ENCODE measurements around the gene CCR3.

Gene CCR3

GRCh38 chr3:46297658-46298423 is 55.6 kb downstream of the CCR3 start:
- no peak for DNase-seq (ENCODE audit: low read depth, low spot score)

GRCh38 chr3:46298871-46299607 is 56.8 kb downstream of the CCR3 start:
- no peak for DNase-seq (ENCODE audit: low read depth, low spot score)

GRCh38 chr3:46299608-46300460 is 57.6 kb downstream of the CCR3 start:
- DNase-seq (ENCODE audit: low read depth, low spot score) = no peak

GRCh38 chr3:46300461-46300789 is 58.2 kb downstream of the CCR3 start:
- DNase-seq (ENCODE audit: low read depth, low spot score) = no peak

- DNase-seq (ENCODE audit: low read depth, low spot score) = no peak
These were observed 59.0 kb downstream of the CCR3 start for GRCh38 chr3:46301122-46301835.

- no peak for DNase-seq (ENCODE audit: low read depth, low spot score)
These were observed 61.0 kb downstream of the CCR3 start for GRCh38 chr3:46303240-46303639.

GRCh38 chr3:46304739-46305138 is 62.5 kb downstream of the CCR3 start:
- no peak for DNase-seq (ENCODE audit: low read depth, low spot score)

GRCh38 chr3:46312991-46313390 is 70.7 kb downstream of the CCR3 start:
- no peak for DNase-seq (ENCODE audit: low read depth, low spot score)

- DNase-seq (ENCODE audit: low read depth, low spot score) = no peak
These were observed 72.3 kb downstream of the CCR3 start for GRCh38 chr3:46314517-46314916.

- DNase-seq (ENCODE audit: low read depth, low spot score) = no peak
These were observed 73.9 kb downstream of the CCR3 start for GRCh38 chr3:46316206-46316605.
